HEK293 (cell line): ENCODE data around the gene GBA2.
A peak's percentile ranks its signal among the peaks of the same experiment; 100 is the strongest.

ENCODE experiments used
- CTCF ChIA-PET: fragments of 350-600 bp; formaldehyde crosslinking; extraction: SDS; loops from one replicate; lab custom pipeline; 2021; ENCODE audit warnings: antibody characterized with exemption; lab: Yijun Ruan, JAX
- POLR2A ChIA-PET: fragments of 300-600 bp; formaldehyde crosslinking; extraction: SDS; loops from one replicate; lab custom pipeline; 2020; ENCODE audit warnings: antibody characterized with exemption, inconsistent platforms; lab: Yijun Ruan, JAX
- H3K27ac ChIP-seq: fragments of 200-500 bp; sonication (Bioruptor generic); 2 replicates; pipeline ENCODE4 v1.5.1; 2014; ENCODE audit warnings: low read depth, low read length, control low read depth, inconsistent platforms; ENCODE audit errors: extremely low read depth
- H3K36me3 ChIP-seq, 2 experiments: fragments of 200-500 bp in 1 of 2; sonication (Bioruptor generic) in 1 of 2; 1 replicate in 1 of 2; 2 replicates in 1 of 2; pipeline ENCODE4 v1.5.1; 2014 to 2017; ENCODE audit warnings: inconsistent platforms in 2 of 2, low read length in 2 of 2; ENCODE audit not compliant: control insufficient read depth in 2 of 2, insufficient read depth in 1 of 2
- H3K4me1 ChIP-seq: fragments of 200-500 bp; sonication (Bioruptor generic); 2 replicates; pipeline ENCODE4 v1.5.1; 2014; ENCODE audit warnings: mild to moderate bottlenecking, low read length, inconsistent platforms; ENCODE audit not compliant: control insufficient read depth, insufficient read depth
- H3K4me3 ChIP-seq: 2 replicates; pipeline ENCODE4 v1.5.1; 2011; ENCODE audit warnings: low read depth, mild to moderate bottlenecking, control low read depth, low read length, moderate library complexity
- H3K9me3 ChIP-seq: fragments of 200-500 bp; sonication (Bioruptor generic); 2 replicates; pipeline ENCODE4 v1.5.1; 2014; ENCODE audit warnings: low read depth, low read length, inconsistent platforms; ENCODE audit not compliant: control insufficient read depth, insufficient read depth
- GLI4 ChIP-seq: fragments of 450-650 bp; formaldehyde crosslinking; IDR thresholded peaks from 2 replicates; pipeline ENCODE4 v1.5.1; 2016; ENCODE audit warnings: missing biosample characterization, missing genetic modification characterization
- HOXD13 ChIP-seq: sonication (generic); formaldehyde crosslinking; IDR thresholded peaks from 2 replicates; pipeline ENCODE4 v1.8.0; 2022; ENCODE audit warnings: missing genetic modification reagents, borderline replicate concordance
- MYNN ChIP-seq: fragments of 450-650 bp; formaldehyde crosslinking; IDR thresholded peaks from 2 replicates; pipeline ENCODE4 v1.5.1; 2016; ENCODE audit warnings: missing biosample characterization, missing genetic modification characterization, borderline replicate concordance
- OSR2 ChIP-seq: fragments of 450-650 bp; formaldehyde crosslinking; IDR thresholded peaks from 2 replicates; pipeline ENCODE4 v1.5.1; 2016; ENCODE audit warnings: missing biosample characterization, missing genetic modification characterization
- SALL2 ChIP-seq: fragments of 450-650 bp; formaldehyde crosslinking; IDR thresholded peaks from 2 replicates; pipeline ENCODE4 v1.5.0; 2017; ENCODE audit warnings: missing biosample characterization, mild to moderate bottlenecking, missing genetic modification characterization, borderline replicate concordance
- SP7 ChIP-seq: fragments of 450-650 bp; formaldehyde crosslinking; IDR thresholded peaks from 2 replicates; pipeline ENCODE4 v1.5.1; 2016; ENCODE audit warnings: missing biosample characterization, missing genetic modification characterization
- WT1 ChIP-seq: fragments of 450-650 bp; formaldehyde crosslinking; IDR thresholded peaks from 2 replicates; pipeline ENCODE4 v1.5.1; 2016; ENCODE audit warnings: missing biosample characterization, missing genetic modification characterization
- YY2 ChIP-seq: fragments of 450-650 bp; formaldehyde crosslinking; IDR thresholded peaks from 2 replicates; pipeline ENCODE4 v1.5.1; 2016; ENCODE audit warnings: missing biosample characterization, missing genetic modification characterization
- ZIC2 ChIP-seq: fragments of 450-650 bp; formaldehyde crosslinking; IDR thresholded peaks from 2 replicates; pipeline ENCODE4 v1.5.1; 2016; ENCODE audit warnings: missing biosample characterization, missing genetic modification characterization
- ZNF2 ChIP-seq: fragments of 450-650 bp; formaldehyde crosslinking; IDR thresholded peaks from 2 replicates; pipeline ENCODE4 v1.5.1; 2016; ENCODE audit warnings: missing biosample characterization, missing genetic modification characterization
- ZNF335 ChIP-seq: fragments of 450-650 bp; formaldehyde crosslinking; conservative IDR thresholded peaks from 2 replicates; pipeline ENCODE4 v1.5.1; 2016; ENCODE audit warnings: missing biosample characterization, missing genetic modification characterization
- ZNF394 ChIP-seq: fragments of 450-650 bp; formaldehyde crosslinking; IDR thresholded peaks from 2 replicates; pipeline ENCODE4 v1.5.1; 2016; ENCODE audit warnings: missing biosample characterization, missing genetic modification characterization, mild to moderate bottlenecking, moderate library complexity, borderline replicate concordance
- ZNF549 ChIP-seq: fragments of 450-650 bp; IDR thresholded peaks from 2 replicates; pipeline ENCODE4 v1.5.1; 2018; ENCODE audit warnings: missing biosample characterization, missing genetic modification characterization, mild to moderate bottlenecking, inconsistent platforms, moderate library complexity
- ZNF623 ChIP-seq: fragments of 450-650 bp; formaldehyde crosslinking; IDR thresholded peaks from 2 replicates; pipeline ENCODE4 v1.5.1; 2016; ENCODE audit warnings: missing biosample characterization, missing genetic modification characterization
- ZNF654 ChIP-seq: fragments of 450-650 bp; formaldehyde crosslinking; IDR thresholded peaks from 2 replicates; pipeline ENCODE4 v1.5.1; 2016; ENCODE audit warnings: low read depth, missing biosample characterization, missing genetic modification characterization
- TF ChIP-seq, protein P1 (sequence below): IDR thresholded peaks from 2 replicates; pipeline ENCODE4 v1.6.1; 2011; ENCODE audit warnings: mild to moderate bottlenecking, low read depth, low read length, borderline replicate concordance
- TF ChIP-seq, protein P2 (sequence below): fragments of 450-650 bp; formaldehyde crosslinking; IDR thresholded peaks from 2 replicates; pipeline ENCODE4 v1.5.1; 2017; ENCODE audit warnings: missing biosample characterization, missing genetic modification characterization
- TF ChIP-seq, protein P3 (sequence below): fragments of 450-650 bp; formaldehyde crosslinking; IDR thresholded peaks from 2 replicates; pipeline ENCODE4 v1.5.1; 2017; ENCODE audit warnings: missing biosample characterization, mild to moderate bottlenecking, missing genetic modification characterization, moderate library complexity
- TF ChIP-seq, protein P4 (sequence below): fragments of 450-650 bp; formaldehyde crosslinking; IDR thresholded peaks from 2 replicates; pipeline ENCODE4 v1.5.1; 2016; ENCODE audit warnings: missing biosample characterization, missing genetic modification characterization

GBA2 gene

DNA sequence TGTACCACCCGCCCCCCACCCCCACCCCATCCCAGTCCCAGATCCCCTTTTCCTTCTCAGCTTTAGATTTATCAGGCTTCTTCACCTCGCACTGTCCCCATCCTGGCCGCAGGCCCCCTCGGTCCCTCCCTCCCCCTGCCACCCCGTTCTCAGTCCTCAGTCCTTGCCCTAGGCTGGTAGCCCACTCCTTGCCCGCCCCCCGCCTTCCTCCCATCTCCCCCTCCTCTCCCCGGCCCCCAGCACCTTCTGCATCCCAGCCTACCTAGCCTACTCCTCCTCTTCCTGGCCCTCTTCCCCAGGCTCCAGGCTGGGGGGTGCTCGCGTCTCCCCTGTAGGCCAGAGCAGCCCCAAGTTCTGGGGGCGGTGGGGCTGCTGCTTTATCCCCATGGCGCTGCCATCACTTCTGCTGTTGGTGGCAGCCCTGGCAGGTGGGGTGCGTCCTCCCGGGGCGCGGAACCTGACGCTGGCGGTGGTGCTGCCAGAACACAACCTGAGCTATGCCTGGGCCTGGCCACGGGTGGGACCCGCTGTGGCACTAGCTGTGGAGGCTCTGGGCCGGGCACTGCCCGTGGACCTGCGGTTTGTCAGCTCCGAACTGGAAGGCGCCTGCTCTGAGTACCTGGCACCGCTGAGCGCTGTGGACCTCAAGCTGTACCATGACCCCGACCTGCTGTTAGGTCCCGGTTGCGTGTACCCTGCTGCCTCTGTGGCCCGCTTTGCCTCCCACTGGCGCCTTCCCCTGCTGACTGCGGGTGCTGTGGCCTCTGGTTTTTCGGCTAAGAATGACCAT, 43.2 kb upstream of the GBA2 start:
- Histone ChIP-seq H3K27ac (no peak overlapping the region), H3K36me3 (peaks cover 0 to 8% of the 10 kb centered on the region in 2 experiments; a peak in 2 of 3 replicates), H3K4me3 (no peak overlapping the region), H3K4me1 (no peaks in the 10 kb centered on the region), H3K9me3 (no peaks in the 10 kb centered on the region)
- POLR2A ChIA-PET, result no interaction called here
- CTCF ChIA-PET, result interaction anchor here (0.6 to 2.4 kb wide), 3 partner anchors 84 to 218 kb away, joined by 3 to 14 read pairs (median 5); no protein-coding TSS in a partner anchor
- TF ChIP-seq, protein P1, sequence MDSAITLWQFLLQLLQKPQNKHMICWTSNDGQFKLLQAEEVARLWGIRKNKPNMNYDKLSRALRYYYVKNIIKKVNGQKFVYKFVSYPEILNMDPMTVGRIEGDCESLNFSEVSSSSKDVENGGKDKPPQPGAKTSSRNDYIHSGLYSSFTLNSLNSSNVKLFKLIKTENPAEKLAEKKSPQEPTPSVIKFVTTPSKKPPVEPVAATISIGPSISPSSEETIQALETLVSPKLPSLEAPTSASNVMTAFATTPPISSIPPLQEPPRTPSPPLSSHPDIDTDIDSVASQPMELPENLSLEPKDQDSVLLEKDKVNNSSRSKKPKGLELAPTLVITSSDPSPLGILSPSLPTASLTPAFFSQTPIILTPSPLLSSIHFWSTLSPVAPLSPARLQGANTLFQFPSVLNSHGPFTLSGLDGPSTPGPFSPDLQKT, result no peak
- TF ChIP-seq OSR2 (tag by site-specific recombination), result no peak
- TF ChIP-seq WT1, result no peak
- no peak for TF ChIP-seq GLI4 (tag by site-specific recombination)
- TF ChIP-seq ZNF394, result no peak
- TF ChIP-seq ZNF335 (tag by site-specific recombination), result no peak

DNA sequence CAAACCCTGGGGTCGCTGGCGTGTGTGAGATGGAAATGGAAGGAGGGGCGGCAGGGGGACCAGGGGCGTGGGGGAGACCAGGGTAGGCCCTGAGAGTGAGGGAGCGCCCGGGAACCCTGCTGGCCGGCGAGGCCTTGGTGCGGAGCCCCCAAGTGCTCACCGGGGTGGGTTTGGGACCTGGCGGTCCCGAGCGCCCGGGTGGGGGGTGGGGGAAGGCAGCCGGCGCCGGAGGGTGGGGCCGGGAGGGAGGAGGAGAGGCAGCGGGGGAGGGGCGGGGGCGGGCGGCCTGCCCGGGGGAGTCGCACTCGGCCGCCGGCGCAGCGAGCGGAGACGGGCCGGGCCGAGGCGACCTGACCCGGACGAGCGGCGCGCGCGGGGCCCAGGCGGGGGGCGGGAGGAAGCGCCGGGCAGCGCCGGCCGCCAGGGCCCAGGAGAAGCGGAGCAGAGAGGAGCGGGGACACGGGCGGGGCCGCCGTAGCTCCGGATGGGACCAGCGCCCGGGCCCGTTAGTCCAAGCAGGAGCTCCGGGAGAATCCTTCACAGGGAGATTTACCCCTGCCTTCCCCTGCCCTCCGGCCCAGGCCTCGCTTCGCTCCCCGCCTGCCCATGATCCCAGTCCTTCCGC, 42.4 kb upstream of the GBA2 start, which contains the start of gene NPR2:
TSS of gene NPR2 (plus strand) at position 295 of the 625 bp plus-strand sequence. CDS start 818 bp downstream, outside the sequence.
- CTCF ChIA-PET, result interaction anchor here (2.4 kb wide), 1 partner anchor 91 kb away, joined by 14 read pairs; no protein-coding TSS in a partner anchor
- no peaks in the 10 kb centered on the region for H3K9me3 ChIP-seq
- no peak within 1 kb of the TSS for H3K27ac ChIP-seq
- H3K4me3 ChIP-seq, result no peak within 1 kb of the TSS
- H3K36me3 ChIP-seq, result peaks cover 0 to 8% of the 10 kb centered on the region in 2 experiments; a peak in 2 of 3 replicates
- POLR2A ChIA-PET, result no interaction called here
- no peaks in the 10 kb centered on the region for H3K4me1 ChIP-seq
- TF ChIP-seq, protein P2, sequence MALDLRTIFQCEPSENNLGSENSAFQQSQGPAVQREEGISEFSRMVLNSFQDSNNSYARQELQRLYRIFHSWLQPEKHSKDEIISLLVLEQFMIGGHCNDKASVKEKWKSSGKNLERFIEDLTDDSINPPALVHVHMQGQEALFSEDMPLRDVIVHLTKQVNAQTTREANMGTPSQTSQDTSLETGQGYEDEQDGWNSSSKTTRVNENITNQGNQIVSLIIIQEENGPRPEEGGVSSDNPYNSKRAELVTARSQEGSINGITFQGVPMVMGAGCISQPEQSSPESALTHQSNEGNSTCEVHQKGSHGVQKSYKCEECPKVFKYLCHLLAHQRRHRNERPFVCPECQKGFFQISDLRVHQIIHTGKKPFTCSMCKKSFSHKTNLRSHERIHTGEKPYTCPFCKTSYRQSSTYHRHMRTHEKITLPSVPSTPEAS (tag by site-specific recombination), result no peak
- TF ChIP-seq, protein P3, sequence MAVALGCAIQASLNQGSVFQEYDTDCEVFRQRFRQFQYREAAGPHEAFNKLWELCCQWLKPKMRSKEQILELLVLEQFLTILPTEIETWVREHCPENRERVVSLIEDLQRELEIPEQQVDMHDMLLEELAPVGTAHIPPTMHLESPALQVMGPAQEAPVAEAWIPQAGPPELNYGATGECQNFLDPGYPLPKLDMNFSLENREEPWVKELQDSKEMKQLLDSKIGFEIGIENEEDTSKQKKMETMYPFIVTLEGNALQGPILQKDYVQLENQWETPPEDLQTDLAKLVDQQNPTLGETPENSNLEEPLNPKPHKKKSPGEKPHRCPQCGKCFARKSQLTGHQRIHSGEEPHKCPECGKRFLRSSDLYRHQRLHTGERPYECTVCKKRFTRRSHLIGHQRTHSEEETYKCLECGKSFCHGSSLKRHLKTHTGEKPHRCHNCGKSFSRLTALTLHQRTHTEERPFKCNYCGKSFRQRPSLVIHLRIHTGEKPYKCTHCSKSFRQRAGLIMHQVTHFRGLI (tag by site-specific recombination), result no peak
- TF ChIP-seq ZIC2 (tag by site-specific recombination), result no peak
- no peak for TF ChIP-seq YY2 (tag by site-specific recombination)
- no peak for TF ChIP-seq SALL2
- TF ChIP-seq MYNN (tag by site-specific recombination), result no peak
- TF ChIP-seq, all 188 proteins: peak for 0

DNA sequence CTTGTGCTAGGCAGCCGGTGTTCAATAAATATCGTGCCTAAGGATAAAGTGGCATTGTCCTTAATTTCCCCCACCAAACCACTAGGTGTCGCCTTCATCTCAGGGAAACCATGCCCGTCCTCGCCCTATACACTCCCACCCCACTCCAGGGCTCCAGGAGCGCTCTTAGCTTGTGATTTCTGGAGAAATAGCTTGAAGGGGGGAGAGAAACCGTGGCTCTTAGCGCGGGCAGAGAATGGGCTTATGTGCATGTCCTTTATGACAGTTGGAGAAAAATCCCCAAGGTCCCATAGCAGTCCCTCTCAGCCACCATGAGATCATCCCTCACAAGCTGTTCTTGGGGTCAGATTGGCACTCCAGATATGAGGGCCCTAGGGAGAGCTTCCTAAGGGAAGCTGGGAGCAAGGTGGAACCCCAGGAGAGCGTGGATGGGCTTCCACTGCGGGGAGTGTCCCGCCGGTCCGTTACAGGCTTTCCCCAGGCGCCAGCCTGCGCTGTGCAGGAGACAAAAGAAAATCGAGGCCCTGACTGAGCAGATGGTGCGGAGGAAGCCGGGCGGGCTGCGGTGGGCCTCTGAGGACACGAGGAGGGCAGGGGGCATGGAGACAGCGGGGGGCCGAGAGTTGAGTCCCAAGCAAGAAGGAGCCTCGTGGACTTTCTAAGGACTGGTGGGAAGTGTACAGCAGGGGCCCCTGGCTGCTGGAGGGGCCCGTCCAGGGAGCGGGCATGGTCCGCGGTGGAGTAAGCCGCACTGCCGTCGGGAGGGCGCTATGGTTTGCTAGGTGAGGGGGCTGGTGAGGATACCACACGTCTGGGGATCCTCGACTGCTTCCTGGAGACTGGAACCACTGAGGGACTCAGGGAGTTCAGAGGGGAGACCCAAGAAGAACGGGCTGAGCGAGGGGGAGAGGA, 41.6 kb upstream of the GBA2 start:
- TF ChIP-seq ZIC2 (tag by site-specific recombination) (peak; percentile 56), ZNF2 (tag by site-specific recombination) (peak; percentile 95), ZNF623 (tag by site-specific recombination) (0 out of 2 replicates have a peak, but pooled peaks have one; percentile 7), HOXD13 (CRISPR knock-in tag) (no peak), ZNF654 (tag by site-specific recombination) (peak; percentile 94), ZNF549 (no peak), SP7 (tag by site-specific recombination) (0 out of 2 replicates have a peak, but pooled peaks have one; percentile 16)
- TF ChIP-seq, protein P4, sequence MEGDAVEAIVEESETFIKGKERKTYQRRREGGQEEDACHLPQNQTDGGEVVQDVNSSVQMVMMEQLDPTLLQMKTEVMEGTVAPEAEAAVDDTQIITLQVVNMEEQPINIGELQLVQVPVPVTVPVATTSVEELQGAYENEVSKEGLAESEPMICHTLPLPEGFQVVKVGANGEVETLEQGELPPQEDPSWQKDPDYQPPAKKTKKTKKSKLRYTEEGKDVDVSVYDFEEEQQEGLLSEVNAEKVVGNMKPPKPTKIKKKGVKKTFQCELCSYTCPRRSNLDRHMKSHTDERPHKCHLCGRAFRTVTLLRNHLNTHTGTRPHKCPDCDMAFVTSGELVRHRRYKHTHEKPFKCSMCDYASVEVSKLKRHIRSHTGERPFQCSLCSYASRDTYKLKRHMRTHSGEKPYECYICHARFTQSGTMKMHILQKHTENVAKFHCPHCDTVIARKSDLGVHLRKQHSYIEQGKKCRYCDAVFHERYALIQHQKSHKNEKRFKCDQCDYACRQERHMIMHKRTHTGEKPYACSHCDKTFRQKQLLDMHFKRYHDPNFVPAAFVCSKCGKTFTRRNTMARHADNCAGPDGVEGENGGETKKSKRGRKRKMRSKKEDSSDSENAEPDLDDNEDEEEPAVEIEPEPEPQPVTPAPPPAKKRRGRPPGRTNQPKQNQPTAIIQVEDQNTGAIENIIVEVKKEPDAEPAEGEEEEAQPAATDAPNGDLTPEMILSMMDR, result peak; percentile 82
- TF ChIP-seq, all 188 proteins: peak for 6
- H3K4me3 ChIP-seq, result no peak overlapping the region
- peaks cover 0 to 9% of the 10 kb centered on the region in 2 experiments; a peak in 2 of 3 replicates for H3K36me3 ChIP-seq
- H3K9me3 ChIP-seq, result no peaks in the 10 kb centered on the region
- H3K4me1 ChIP-seq, result no peaks in the 10 kb centered on the region
- POLR2A ChIA-PET, result interaction anchor here (0.7 to 1.4 kb wide), 3 partner anchors 24 to 115 kb away, joined by 3 to 11 read pairs (median 5); partner anchors contain the start of genes HINT2 and HRCT1
- CTCF ChIA-PET, result interaction anchor here (0.5 to 4.7 kb wide), 60 partner anchors 8 to 1403 kb away, joined by 3 to 120 read pairs (median 6); partner anchors contain the start of genes FAM221B, HINT2, HRCT1 and SPAG8
- H3K27ac ChIP-seq, result no peak overlapping the region
